Activated CD4-positive, alpha-beta T cell treated with anti-CD3 and anti-CD28 coated beads, Interleukin-2, amount 10 ng/mL, durations not matched to agents 7 days and 5 days (primary cell): ENCODE measurements around the gene TLCD5. TPM values are rescaled to one million over a fixed set of nuclear protein-coding genes. Genes with fewer than 3 reads are reported as not detected.

Experiments used
- CTCF ChIA-PET: fragments of 350-600 bp; sonication (Branson Sonifier 250); formaldehyde crosslinking; loops from one replicate; lab custom pipeline; 2021; ENCODE audit warnings: antibody characterized with exemption; lab: Charles Lee
- POLR2A ChIA-PET: fragments of 350-600 bp; sonication (Branson Sonifier 250); formaldehyde crosslinking; loops from one replicate; lab custom pipeline; 2021; ENCODE audit warnings: antibody characterized with exemption; lab: Charles Lee
- DNase-seq: peaks from one replicate; pipeline ENCODE4 v3.0.0-alpha.2; 2020
- H3K27ac Mint-ChIP-seq: one replicate; pipeline ENCODE4 v1.8.0; 2021; ENCODE audit warnings: mild to moderate bottlenecking, moderate library complexity, mixed read lengths
- H3K27me3 Mint-ChIP-seq: one replicate; pipeline ENCODE4 v1.8.0; 2021; ENCODE audit warnings: mixed read lengths
- H3K36me3 Mint-ChIP-seq: one replicate; pipeline ENCODE4 v1.8.0; 2021; ENCODE audit warnings: low read depth, mixed read lengths
- H3K4me1 Mint-ChIP-seq: one replicate; pipeline ENCODE4 v1.8.0; 2021; ENCODE audit warnings: mixed read lengths
- H3K4me3 Mint-ChIP-seq: one replicate; pipeline ENCODE4 v1.8.0; 2021; ENCODE audit warnings: mild to moderate bottlenecking, moderate library complexity, mixed read lengths
- H3K9me3 Mint-ChIP-seq: one replicate; pipeline ENCODE4 v1.8.0; 2021; ENCODE audit warnings: mixed read lengths
- total RNA-seq, 2 experiments: library from RNA; stranded (reverse); gene quantifications; one replicate each; pipeline ENCODE4 v1.2.3, GENCODE V29; 2021

The TLCD5 gene
- total RNA-seq, 2 experiments from 2014 or later = 0.19 to 0.42 TPM

DNA sequence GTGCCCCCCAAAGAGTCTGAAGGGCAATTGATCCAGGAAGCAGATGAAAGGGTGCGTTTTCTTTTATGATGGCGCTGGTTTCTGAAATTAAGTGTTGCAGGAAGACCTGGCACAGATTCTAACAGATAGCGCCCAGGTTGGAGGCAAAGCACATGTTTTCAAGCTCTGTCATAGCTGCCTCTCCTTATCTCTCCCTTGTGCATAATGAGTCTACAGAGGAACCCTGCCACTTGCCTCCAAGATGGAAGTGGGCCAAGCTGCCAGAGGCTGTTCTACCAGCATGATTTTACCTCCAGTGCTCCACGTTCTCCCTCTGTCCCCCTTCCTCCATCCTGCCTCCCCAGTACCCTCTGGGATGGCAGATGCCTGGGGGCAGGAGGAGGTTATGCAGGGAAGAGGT, 30.0 kb upstream of the TLCD5 start:
- Mint-ChIP-seq H3K27me3 (peaks cover 51% of the 10 kb centered on the region), H3K4me3 (no peak overlapping the region), H3K9me3 (no peaks in the 10 kb centered on the region), H3K36me3 (no peaks in the 10 kb centered on the region), H3K27ac (no peak overlapping the region), H3K4me1 (no peaks in the 10 kb centered on the region)
- no peak for DNase-seq
- ChIA-PET CTCF (interaction anchor here (0.6 kb wide), 1 partner anchor 797 kb away, joined by 4 read pairs; no protein-coding TSS in a partner anchor), POLR2A (no interaction called here)

DNA sequence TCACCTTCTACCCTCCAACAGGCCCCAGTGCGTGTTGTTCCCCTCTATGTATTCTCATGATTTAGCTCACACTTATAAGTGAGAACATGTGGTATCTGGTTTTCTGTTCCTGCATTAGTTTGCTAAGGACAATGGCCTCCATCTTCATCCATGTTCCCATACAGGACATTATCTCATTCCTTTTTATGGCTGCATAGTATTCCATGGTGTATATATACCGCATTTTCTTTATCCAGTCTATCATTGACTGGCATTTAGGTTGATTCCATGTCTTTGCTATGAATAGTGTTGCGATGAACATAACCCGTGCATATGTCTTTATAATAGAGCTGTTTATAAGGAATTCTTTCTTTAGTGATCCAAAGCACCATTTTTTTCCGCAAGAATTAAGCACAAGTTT, 28.5 kb upstream of the TLCD5 start:
- POLR2A ChIA-PET = no interaction called here
- no peak for DNase-seq
- CTCF ChIA-PET = interaction anchor here (0.7 to 10.0 kb wide), 2 partner anchors 9 to 61 kb away, joined by 3 to 105 read pairs; partner anchors contain the start of gene POU2F3
- peaks cover 49% of the 10 kb centered on the region for H3K27me3 Mint-ChIP-seq
- no peak overlapping the region for H3K4me3 Mint-ChIP-seq
- H3K4me1 Mint-ChIP-seq = no peaks in the 10 kb centered on the region
- no peak overlapping the region for H3K27ac Mint-ChIP-seq
- H3K36me3 Mint-ChIP-seq = no peaks in the 10 kb centered on the region
- H3K9me3 Mint-ChIP-seq = no peaks in the 10 kb centered on the region

DNA sequence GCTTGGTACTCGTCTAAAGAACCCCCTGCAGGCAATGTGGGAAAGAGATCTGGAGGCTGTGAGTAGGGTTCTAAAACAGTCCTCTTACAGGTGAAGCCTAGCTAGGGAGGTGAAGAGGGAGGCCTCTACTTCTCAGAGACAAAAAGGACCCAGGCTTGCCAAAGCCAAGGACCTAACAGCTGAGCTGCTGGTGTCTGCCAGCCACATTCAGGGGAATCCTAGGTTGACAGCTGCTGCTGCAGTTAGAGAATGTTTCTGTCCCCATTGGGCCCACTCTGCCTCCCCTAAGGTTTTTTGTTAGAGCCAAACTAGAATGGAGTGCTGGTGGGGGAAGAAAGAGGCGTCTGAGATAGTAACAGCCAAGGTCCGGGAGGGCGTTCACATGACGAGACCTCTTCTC, 26.6 kb upstream of the TLCD5 start:
- H3K4me3 Mint-ChIP-seq = no peak overlapping the region
- H3K36me3 Mint-ChIP-seq = no peaks in the 10 kb centered on the region
- peaks cover 45% of the 10 kb centered on the region for H3K27me3 Mint-ChIP-seq
- no peaks in the 10 kb centered on the region for H3K4me1 Mint-ChIP-seq
- no peak for DNase-seq
- H3K27ac Mint-ChIP-seq = no peak overlapping the region
- no peaks in the 10 kb centered on the region for H3K9me3 Mint-ChIP-seq
- ChIA-PET POLR2A (no interaction called here), CTCF (interaction anchor here (10.0 kb wide), 1 partner anchor 63 kb away, joined by 105 read pairs; the partner anchor contains the start of gene POU2F3)

DNA sequence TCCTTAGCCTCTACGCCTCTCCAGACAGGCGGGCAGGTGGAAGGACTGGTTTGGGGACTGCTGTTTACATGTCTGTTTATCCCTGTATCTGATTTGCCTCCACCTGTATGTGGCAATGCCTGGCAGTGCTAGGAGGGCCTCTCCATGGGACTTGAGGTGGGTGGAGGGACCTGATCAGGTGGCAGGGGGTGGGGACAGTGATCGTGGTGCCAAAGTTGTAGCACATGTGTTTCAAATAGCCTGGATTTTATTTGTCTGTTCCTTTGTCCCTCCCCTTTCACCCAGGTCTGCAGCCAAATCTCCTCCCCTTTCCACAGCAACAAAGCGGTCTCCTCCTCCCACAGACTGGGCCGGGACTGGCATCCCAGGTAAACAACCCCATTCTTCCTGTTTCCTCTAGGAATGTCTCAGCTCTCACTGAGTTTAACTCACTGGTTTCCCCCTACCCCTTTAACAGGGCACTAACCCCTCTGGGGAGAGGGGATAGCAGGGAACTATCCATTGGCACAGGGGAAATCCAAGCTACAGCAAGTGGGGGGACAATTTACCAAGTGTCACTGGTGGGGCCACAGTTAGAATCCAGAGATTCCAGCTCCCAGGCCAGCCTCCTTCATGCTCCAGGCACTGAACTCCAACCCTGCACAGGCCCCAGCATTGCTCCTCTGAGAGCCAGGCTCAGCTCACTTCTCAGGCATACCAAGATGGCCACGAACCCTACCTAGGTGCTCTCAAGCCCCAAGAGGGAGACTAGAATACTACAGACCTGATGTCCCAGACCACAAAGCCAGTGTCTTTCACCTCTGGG, 22.9 kb upstream of the TLCD5 start:
- Mint-ChIP-seq H3K27me3 (peaks cover 24% of the 10 kb centered on the region), H3K4me3 (no peak overlapping the region), H3K27ac (no peak overlapping the region), H3K4me1 (no peaks in the 10 kb centered on the region), H3K9me3 (no peaks in the 10 kb centered on the region), H3K36me3 (no peaks in the 10 kb centered on the region)
- POLR2A ChIA-PET = no interaction called here
- CTCF ChIA-PET = interaction anchor here (0.5 to 10.0 kb wide), 13 partner anchors 11 to 342 kb away, joined by 3 to 105 read pairs (median 4); partner anchors contain the start of gene POU2F3
- no peak for DNase-seq

- H3K4me3 Mint-ChIP-seq = no peak overlapping the region
- ChIA-PET POLR2A (no interaction called here), CTCF (interaction anchor here (0.5 to 10.0 kb wide), 16 partner anchors 10 to 343 kb away, joined by 3 to 105 read pairs (median 4); partner anchors contain the start of gene POU2F3)
- H3K27ac Mint-ChIP-seq = no peak overlapping the region
- no peaks in the 10 kb centered on the region for H3K4me1 Mint-ChIP-seq
- H3K27me3 Mint-ChIP-seq = peaks cover 19% of the 10 kb centered on the region
- H3K9me3 Mint-ChIP-seq = no peaks in the 10 kb centered on the region
- DNase-seq = peak; percentile 77
- no peaks in the 10 kb centered on the region for H3K36me3 Mint-ChIP-seq
Observed at GRCh38 chr11:120303004-120303637, 22.0 kb upstream of the TLCD5 start.

GRCh38 chr11:120304526-120304925, 20.6 kb upstream of the TLCD5 start:
- ChIA-PET POLR2A (no interaction called here), CTCF (interaction anchor here (2.7 to 10.0 kb wide), 2 partner anchors 61 to 69 kb away, joined by 18 to 105 read pairs; partner anchors contain the start of gene POU2F3)
- H3K27ac Mint-ChIP-seq = no peak overlapping the region
- no peak for DNase-seq
- H3K4me3 Mint-ChIP-seq = no peak overlapping the region
- no peaks in the 10 kb centered on the region for H3K9me3 Mint-ChIP-seq
- peaks cover 13% of the 10 kb centered on the region for H3K27me3 Mint-ChIP-seq
- no peaks in the 10 kb centered on the region for H3K4me1 Mint-ChIP-seq
- no peaks in the 10 kb centered on the region for H3K36me3 Mint-ChIP-seq

DNA sequence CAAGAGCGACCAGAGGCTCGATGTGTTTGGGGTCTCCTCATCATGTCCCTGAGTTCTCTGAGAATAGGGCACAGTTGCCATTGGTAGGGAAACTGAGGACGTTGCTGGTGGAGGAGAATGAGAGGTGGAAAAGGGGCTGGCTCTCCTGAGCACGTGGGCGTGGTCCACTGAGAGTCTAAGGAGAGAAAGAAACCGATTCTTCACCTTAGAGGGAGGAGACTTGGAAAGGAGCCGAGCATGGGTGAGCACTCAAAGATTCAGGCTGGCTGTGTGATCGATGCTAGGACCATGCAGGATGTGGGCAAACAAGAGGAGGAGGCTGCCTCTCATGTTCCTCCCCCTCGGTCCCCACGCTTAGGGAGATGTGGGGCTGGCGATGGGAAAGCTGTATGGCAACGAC, 19.8 kb upstream of the TLCD5 start:
- DNase-seq = no peak
- H3K36me3 Mint-ChIP-seq = no peaks in the 10 kb centered on the region
- no peaks in the 10 kb centered on the region for H3K9me3 Mint-ChIP-seq
- CTCF ChIA-PET = interaction anchor here (10.0 kb wide), 1 partner anchor 69 kb away, joined by 105 read pairs; the partner anchor contains the start of gene POU2F3
- no peak overlapping the region for H3K27ac Mint-ChIP-seq
- peaks cover 13% of the 10 kb centered on the region for H3K27me3 Mint-ChIP-seq
- no peaks in the 10 kb centered on the region for H3K4me1 Mint-ChIP-seq
- no peak overlapping the region for H3K4me3 Mint-ChIP-seq
- POLR2A ChIA-PET = no interaction called here

DNA sequence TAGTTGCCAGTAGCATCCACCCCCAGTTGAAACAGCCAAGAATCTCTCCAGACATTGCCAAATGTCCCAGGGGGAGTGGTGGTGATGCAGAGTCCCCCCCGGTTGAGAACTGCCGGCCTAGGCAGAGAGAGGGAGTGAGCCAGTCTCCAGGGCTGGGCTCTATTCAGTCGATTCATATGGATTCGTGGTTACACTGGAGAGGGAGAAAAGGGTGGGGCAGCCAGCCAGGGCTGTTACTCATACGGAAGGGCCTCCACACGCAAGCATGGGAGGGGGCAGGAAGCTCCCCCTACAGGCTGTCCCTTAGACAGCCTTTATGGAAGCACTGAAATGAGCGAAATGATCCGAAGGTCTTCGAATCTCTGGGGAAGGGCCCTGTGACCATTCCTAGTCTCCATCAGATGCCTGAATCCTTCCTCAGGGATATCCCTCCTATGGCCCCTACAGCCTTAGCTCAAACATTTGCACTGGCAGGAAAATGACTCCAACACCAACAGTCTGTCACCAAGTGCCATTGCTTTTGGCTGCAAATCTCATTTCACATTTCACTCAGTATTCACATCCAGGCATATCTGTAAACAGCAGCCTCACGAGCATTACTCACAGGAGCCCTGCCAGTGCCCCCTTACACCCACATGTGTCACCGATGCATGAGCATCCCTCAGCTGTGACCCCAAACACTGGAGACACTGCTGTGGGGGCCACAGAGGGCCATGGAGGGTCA, 18.4 kb upstream of the TLCD5 start:
- DNase-seq = no peak
- Mint-ChIP-seq H3K27me3 (peaks cover 7% of the 10 kb centered on the region), H3K9me3 (no peaks in the 10 kb centered on the region), H3K4me1 (no peaks in the 10 kb centered on the region), H3K27ac (no peak overlapping the region), H3K4me3 (no peak overlapping the region), H3K36me3 (no peaks in the 10 kb centered on the region)
- POLR2A ChIA-PET = no interaction called here
- CTCF ChIA-PET = no interaction called here

DNA sequence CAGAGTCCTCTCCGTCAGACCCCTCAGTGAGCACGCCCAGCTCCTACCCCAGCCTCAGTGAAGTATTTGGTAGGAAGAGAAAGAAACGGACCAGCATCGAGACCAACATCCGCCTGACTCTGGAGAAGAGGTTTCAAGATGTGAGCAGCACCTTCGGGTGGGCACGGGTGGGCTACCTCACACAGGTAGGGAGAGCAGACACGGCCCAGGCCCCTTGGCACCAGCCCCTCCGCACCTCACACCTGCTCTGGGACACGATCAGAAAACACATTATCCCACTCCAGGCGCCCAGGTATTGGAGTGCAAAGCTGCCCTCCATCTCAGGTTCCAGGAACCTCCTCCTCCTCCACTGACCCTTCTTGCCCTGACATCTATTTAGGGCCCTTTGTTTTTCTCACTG, 17.6 kb upstream of the TLCD5 start:
- H3K36me3 Mint-ChIP-seq = no peaks in the 10 kb centered on the region
- H3K4me1 Mint-ChIP-seq = no peaks in the 10 kb centered on the region
- ChIA-PET CTCF (no interaction called here), POLR2A (no interaction called here)
- H3K27me3 Mint-ChIP-seq = peaks cover 7% of the 10 kb centered on the region
- no peak overlapping the region for H3K4me3 Mint-ChIP-seq
- no peak for DNase-seq
- H3K27ac Mint-ChIP-seq = no peak overlapping the region
- H3K9me3 Mint-ChIP-seq = no peaks in the 10 kb centered on the region

DNA sequence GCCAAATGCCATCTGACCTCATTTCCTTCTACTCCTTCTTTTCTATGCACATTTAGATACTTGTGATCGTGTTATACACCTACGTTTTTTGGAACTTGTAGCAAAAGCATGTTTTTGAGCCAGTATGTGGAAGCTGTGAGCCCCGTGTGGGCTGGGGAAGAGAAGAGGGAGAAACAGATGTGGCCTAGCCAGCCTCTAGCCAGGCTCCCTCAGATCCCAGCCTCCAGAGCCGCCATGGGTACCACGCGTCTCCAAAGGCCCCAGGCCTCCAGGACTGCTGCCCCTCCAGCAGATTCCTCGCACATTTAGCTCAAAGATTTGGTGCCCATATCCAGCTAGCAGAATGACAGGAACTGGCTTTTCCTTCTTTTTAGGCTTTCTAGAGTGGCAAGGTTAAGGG, 17.0 kb upstream of the TLCD5 start:
- Mint-ChIP-seq H3K4me1 (no peaks in the 10 kb centered on the region), H3K27ac (no peak overlapping the region), H3K4me3 (no peak overlapping the region), H3K27me3 (peaks cover 9% of the 10 kb centered on the region), H3K36me3 (no peaks in the 10 kb centered on the region), H3K9me3 (no peaks in the 10 kb centered on the region)
- no peak for DNase-seq
- CTCF ChIA-PET = no interaction called here
- POLR2A ChIA-PET = no interaction called here

DNA sequence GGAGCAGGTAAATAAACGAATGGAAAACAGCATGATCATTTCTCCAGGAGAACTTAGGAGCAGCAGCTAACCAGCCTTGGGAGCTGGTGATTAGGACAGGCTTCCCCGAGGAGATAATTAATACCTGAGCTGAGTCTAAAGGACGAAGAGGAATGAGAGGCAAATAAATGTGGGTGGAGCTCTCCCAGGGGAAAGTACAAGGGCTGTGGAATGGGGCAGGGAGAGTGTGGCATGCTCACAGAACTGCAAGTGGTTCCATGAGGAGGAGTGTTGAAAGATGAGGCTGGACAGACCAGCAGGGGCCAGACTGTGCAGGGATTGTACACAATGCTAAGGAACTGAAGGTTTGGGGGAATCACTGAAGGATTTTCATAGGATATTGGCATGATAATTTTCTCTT, 14.2 kb upstream of the TLCD5 start:
- no peaks in the 10 kb centered on the region for H3K9me3 Mint-ChIP-seq
- CTCF ChIA-PET = no interaction called here

GRCh38 chr11:120314861-120315260, 10.2 kb upstream of the TLCD5 start:
- no peak for DNase-seq
- ChIA-PET POLR2A (no interaction called here), CTCF (no interaction called here)
- no peak overlapping the region for H3K4me3 Mint-ChIP-seq
- no peaks in the 10 kb centered on the region for H3K9me3 Mint-ChIP-seq
- H3K4me1 Mint-ChIP-seq = no peaks in the 10 kb centered on the region
- H3K36me3 Mint-ChIP-seq = no peaks in the 10 kb centered on the region
- H3K27ac Mint-ChIP-seq = no peak overlapping the region
- peaks cover 27% of the 10 kb centered on the region for H3K27me3 Mint-ChIP-seq

More for the DNA sequence above, 14.2 kb upstream of the TLCD5 start:
- Mint-ChIP-seq H3K36me3 (no peaks in the 10 kb centered on the region), H3K4me3 (no peak overlapping the region), H3K4me1 (no peaks in the 10 kb centered on the region), H3K27ac (no peak overlapping the region), H3K27me3 (peaks cover 6% of the 10 kb centered on the region)
- no peak for DNase-seq
- POLR2A ChIA-PET = no interaction called here
